DND-41 (cell line): ENCODE measurements around the gene DMPK.

Experiments
- CTCF ChIP-seq: IDR thresholded peaks from 2 replicates; pipeline ENCODE4 v1.5.1; 2012; ENCODE audit warnings: borderline replicate concordance, low read length, moderate library complexity, mild to moderate bottlenecking; ENCODE audit not compliant: poor library complexity, severe bottlenecking; ENCODE audit errors: extremely low read depth
- EZH2 ChIP-seq: IDR thresholded peaks from 3 replicates; pipeline ENCODE4 v1.6.1; 2012; ENCODE audit warnings: borderline replicate concordance, low read depth, mild to moderate bottlenecking, moderate library complexity, low read length, inconsistent platforms; ENCODE audit not compliant: severe bottlenecking

DNA sequence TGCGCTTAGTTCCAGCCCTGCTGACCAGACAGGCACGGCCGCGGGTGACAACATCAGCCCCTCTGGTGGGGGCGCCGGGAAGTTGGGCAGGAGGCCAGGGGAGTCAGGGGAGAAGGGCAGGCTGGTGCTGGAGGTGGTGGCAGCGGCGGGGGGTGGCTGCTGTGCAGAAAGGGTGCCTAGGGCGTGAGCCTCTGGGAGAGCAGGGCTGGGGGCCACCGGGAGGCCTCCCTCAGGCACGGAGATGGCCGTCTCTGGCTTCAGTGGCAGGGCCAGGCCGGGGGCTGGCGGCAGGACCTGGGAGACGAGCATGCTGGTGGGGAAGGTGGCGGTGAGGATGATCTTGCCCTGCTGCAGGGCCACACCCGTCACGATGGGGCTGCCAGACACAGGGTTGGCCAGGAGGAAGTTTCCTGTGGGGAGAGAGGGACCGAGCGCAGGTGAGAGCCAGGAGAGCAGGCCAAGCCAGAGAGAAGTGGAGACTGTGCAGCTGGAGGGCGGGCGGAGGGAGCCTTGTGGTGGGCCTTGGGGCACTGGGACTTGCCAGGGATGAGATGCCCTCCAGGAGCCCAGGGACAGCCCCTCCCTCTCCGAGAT, 16.5 kb downstream of the DMPK start:
- TF ChIP-seq EZH2, result no peak
- no peak for TF ChIP-seq CTCF
